Astrocyte (in vitro differentiated cells and primary cell): ENCODE data around the gene BICD1.

Experiments used
- CTCF ChIP-seq: IDR thresholded peaks from 2 replicates; pipeline ENCODE4 v1.5.1; 2011; ENCODE audit warnings: low read depth, mild to moderate bottlenecking, inconsistent platforms, low read length, moderate library complexity; ENCODE audit not compliant: insufficient read depth
- EZH2 ChIP-seq: IDR thresholded peaks from 2 replicates; pipeline ENCODE4 v1.6.1; 2012; ENCODE audit warnings: mild to moderate bottlenecking, low read length, inconsistent platforms; ENCODE audit not compliant: insufficient read depth

- TF ChIP-seq EZH2 (no peak), CTCF (no peak)
Measured at GRCh38 chr12:32158525-32158924, 51.9 kb downstream of the BICD1 start.
